ENCODE data around the gene WDFY2.
A peak's percentile ranks its signal among the peaks of the same experiment; 100 is the strongest.

Gene WDFY2

GRCh38 chr13:51761643-51762350 is 177.5 kb downstream of the WDFY2 start:
- no peaks in the 10 kb centered on the region for H3K9me3 ChIP-seq (ENCODE audit: insufficient read depth, low read length)
- peaks cover 12% of the 10 kb centered on the region for H3K36me3 ChIP-seq (replicated peaks; ENCODE audit: low read depth, low read length)
- no peak overlapping the region for H3K4me2 ChIP-seq (ENCODE audit: low read length)
- no peaks in the 10 kb centered on the region for H3K27me3 ChIP-seq (ENCODE audit: low read depth, low read length)
- TF ChIP-seq EZH2phosphoT487 (IDR thresholded peaks at IDR 0.05; ENCODE audit: low read depth) (no peak), CTCF (IDR thresholded peaks at IDR 0.05; ENCODE audit: low read depth, low read length) (no peak)
- H2AFZ ChIP-seq (ENCODE audit: low read depth, low read length): no peak overlapping the region
- no peaks in the 10 kb centered on the region for H4K20me1 ChIP-seq (ENCODE audit: insufficient read depth, low read length)
- H3K27ac ChIP-seq (ENCODE audit: low read length): no peak overlapping the region
- no peak overlapping the region for H3K4me3 ChIP-seq (ENCODE audit: low read length)
- no peaks in the 10 kb centered on the region for H3K79me2 ChIP-seq (ENCODE audit: low read length)
- peaks cover 29% of the 10 kb centered on the region for H3K4me1 ChIP-seq (ENCODE audit: low read length)
- H3K9ac ChIP-seq (ENCODE audit: low read length): no peak overlapping the region

- H3K4me2 ChIP-seq (ENCODE audit: low read length): peak overlapping the region; percentile 94; the same call in 1 of the 2 replicates
- no peak for TF ChIP-seq CTCF (IDR thresholded peaks at IDR 0.05; ENCODE audit: low read depth, low read length)
- TF ChIP-seq EZH2phosphoT487 (IDR thresholded peaks at IDR 0.05; ENCODE audit: low read depth): no peak
- H3K27ac ChIP-seq (ENCODE audit: low read length): no peak overlapping the region; the same call in 1 of the 2 replicates
- no peaks in the 10 kb centered on the region for H3K9me3 ChIP-seq (ENCODE audit: insufficient read depth, low read length)
- no peaks in the 10 kb centered on the region for H3K79me2 ChIP-seq (ENCODE audit: low read length)
- H3K4me3 ChIP-seq (ENCODE audit: low read length): no peak overlapping the region
- peaks cover 8% of the 10 kb centered on the region for H3K36me3 ChIP-seq (replicated peaks; ENCODE audit: low read depth, low read length)
- H3K9ac ChIP-seq (ENCODE audit: low read length): 0 out of 2 replicates have a peak overlapping the region, but pooled peaks have one; percentile 58
- H4K20me1 ChIP-seq (ENCODE audit: insufficient read depth, low read length): no peaks in the 10 kb centered on the region
- no peaks in the 10 kb centered on the region for H3K27me3 ChIP-seq (ENCODE audit: low read depth, low read length)
- peaks cover 29% of the 10 kb centered on the region for H3K4me1 ChIP-seq (ENCODE audit: low read length)
- no peak overlapping the region for H2AFZ ChIP-seq (ENCODE audit: low read depth, low read length)
Measured at GRCh38 chr13:51763486-51763885, 179.2 kb downstream of the WDFY2 start.

- Histone ChIP-seq H2AFZ (ENCODE audit: low read depth, low read length) (peak overlapping the region; percentile 50; the same call in 1 of the 2 replicates), H3K9me3 (ENCODE audit: insufficient read depth, low read length) (no peaks in the 10 kb centered on the region), H4K20me1 (ENCODE audit: insufficient read depth, low read length) (no peaks in the 10 kb centered on the region), H3K27ac (ENCODE audit: low read length) (peak overlapping the region; percentile 60), H3K9ac (ENCODE audit: low read length) (peak overlapping the region; percentile 58), H3K4me2 (ENCODE audit: low read length) (peak overlapping the region; percentile 94), H3K27me3 (ENCODE audit: low read depth, low read length) (no peaks in the 10 kb centered on the region), H3K4me1 (ENCODE audit: low read length) (peaks cover 36% of the 10 kb centered on the region), H3K36me3 (replicated peaks; ENCODE audit: low read depth, low read length) (peaks cover 8% of the 10 kb centered on the region), H3K79me2 (ENCODE audit: low read length) (no peaks in the 10 kb centered on the region), H3K4me3 (ENCODE audit: low read length) (peak overlapping the region; percentile 71)
- no peak for TF ChIP-seq EZH2phosphoT487 (IDR thresholded peaks at IDR 0.05; ENCODE audit: low read depth)
- 0 out of 2 replicates have a peak, but pooled peaks have one; percentile 4 for TF ChIP-seq CTCF (IDR thresholded peaks at IDR 0.05; ENCODE audit: low read depth, low read length)
Measured at GRCh38 chr13:51764184-51765141, 180.2 kb downstream of the WDFY2 start.

- H3K4me1 ChIP-seq (ENCODE audit: low read length): peaks cover 37% of the 10 kb centered on the region
- H3K9ac ChIP-seq (ENCODE audit: low read length): peak overlapping the region; percentile 58; the same call in 1 of the 2 replicates
- H3K4me3 ChIP-seq (ENCODE audit: low read length): peak overlapping the region; percentile 71
- no peak overlapping the region; the same call in 1 of the 2 replicates for H2AFZ ChIP-seq (ENCODE audit: low read depth, low read length)
- peak overlapping the region; percentile 94 for H3K4me2 ChIP-seq (ENCODE audit: low read length)
- peak overlapping the region; percentile 60 for H3K27ac ChIP-seq (ENCODE audit: low read length)
- peaks cover 8% of the 10 kb centered on the region for H3K36me3 ChIP-seq (replicated peaks; ENCODE audit: low read depth, low read length)
- H3K79me2 ChIP-seq (ENCODE audit: low read length): no peaks in the 10 kb centered on the region
- no peaks in the 10 kb centered on the region for H3K9me3 ChIP-seq (ENCODE audit: insufficient read depth, low read length)
- TF ChIP-seq EZH2phosphoT487 (IDR thresholded peaks at IDR 0.05; ENCODE audit: low read depth) (no peak), CTCF (IDR thresholded peaks at IDR 0.05; ENCODE audit: low read depth, low read length) (no peak)
- no peaks in the 10 kb centered on the region for H4K20me1 ChIP-seq (ENCODE audit: insufficient read depth, low read length)
- no peaks in the 10 kb centered on the region for H3K27me3 ChIP-seq (ENCODE audit: low read depth, low read length)
Measured at GRCh38 chr13:51765142-51765515, 180.9 kb downstream of the WDFY2 start.
